Measurements from ENCODE around the gene MRPL10. TPM values are rescaled to one million over a fixed set of nuclear protein-coding genes. Genes with fewer than 3 reads are reported as not detected.

MRPL10 gene
- total and polyA plus RNA-seq, 8 donors: 7.8 to 85.2 (median 31.4) TPM

GRCh38 chr17:47804461-47804860 is 26.9 kb downstream of the MRPL10 start:
- intact Hi-C loops (cut with DNase I; ENCODE audit: low total_unique reads): no loop called here

GRCh38 chr17:47803751-47804150 is 27.6 kb downstream of the MRPL10 start:
- peaks cover 0 to 8% (median under 1%) of the 10 kb centered on the region in 4 donors for H3K4me1 ChIP-seq
- TF ChIP-seq POLR2A (IDR thresholded peaks at IDR 0.05): no peak
- TF ChIP-seq EP300 (IDR thresholded peaks at IDR 0.05): no peak
- TF ChIP-seq CTCF (IDR thresholded peaks at IDR 0.05): no peak
- no peak for TF ChIP-seq POLR2AphosphoS5 (IDR thresholded peaks at IDR 0.05)
- H3K27me3 ChIP-seq: no peaks in the 10 kb centered on the region
- H3K36me3 ChIP-seq: peaks cover 25 to 31% (median 28%) of the 10 kb centered on the region in 4 donors
- H3K27ac ChIP-seq: no peak overlapping the region
- no peak overlapping the region for H3K4me3 ChIP-seq
- 73 to 81% (median 77%) methylated on average over 6 of the region's 6 CpGs for WGBS, 5 donors
- H3K9me3 ChIP-seq: no peaks in the 10 kb centered on the region
- intact Hi-C loops (cut with DNase I; ENCODE audit: low total_unique reads): no loop called here
- DNase-seq: peak in 1 of 2 donors; percentile 7

More at GRCh38 chr17:47804461-47804860, 26.9 kb downstream of the MRPL10 start:
- Histone ChIP-seq H3K4me3 (no peak overlapping the region), H3K4me1 (peaks cover 4 to 15% (median 8%) of the 10 kb centered on the region in 4 donors), H3K9me3 (no peaks in the 10 kb centered on the region), H3K27ac (no peak overlapping the region), H3K27me3 (no peaks in the 10 kb centered on the region), H3K36me3 (peaks cover 32 to 38% (median 35%) of the 10 kb centered on the region in 4 donors)
- TF ChIP-seq CTCF (IDR thresholded peaks at IDR 0.05) (no peak), POLR2AphosphoS5 (IDR thresholded peaks at IDR 0.05) (no peak), POLR2A (IDR thresholded peaks at IDR 0.05) (no peak), EP300 (IDR thresholded peaks at IDR 0.05) (no peak)
- WGBS, 5 donors: 56 to 67% (median 63%) methylated on average over 2 to 3 of the region's 3 CpGs
- peak in 1 of 2 donors; percentile 18 for DNase-seq

- H3K36me3 ChIP-seq: peaks cover 20 to 26% (median 23%) of the 10 kb centered on the region in 4 donors
- TF ChIP-seq CTCF (IDR thresholded peaks at IDR 0.05) (no peak), POLR2AphosphoS5 (IDR thresholded peaks at IDR 0.05) (no peak), POLR2A (IDR thresholded peaks at IDR 0.05) (no peak), EP300 (IDR thresholded peaks at IDR 0.05) (no peak)
- intact Hi-C loops (cut with DNase I; ENCODE audit: low total_unique reads): no loop called here
- H3K27me3 ChIP-seq: no peaks in the 10 kb centered on the region
- WGBS, 5 donors: 52 to 73% (median 63%) methylated on average over 5 of the region's 5 CpGs
- peaks cover 0 to 2% (median 0%) of the 10 kb centered on the region in 4 donors for H3K4me1 ChIP-seq
- no peak for DNase-seq
- no peak overlapping the region for H3K27ac ChIP-seq
- H3K9me3 ChIP-seq: no peaks in the 10 kb centered on the region
- no peak overlapping the region for H3K4me3 ChIP-seq
Observed at GRCh38 chr17:47803201-47803600, 28.1 kb downstream of the MRPL10 start.

GRCh38 chr17:47802341-47803022 is 28.9 kb downstream of the MRPL10 start:
- Histone ChIP-seq H3K27ac (no peak overlapping the region), H3K27me3 (no peaks in the 10 kb centered on the region), H3K36me3 (peaks cover 12 to 19% (median 15%) of the 10 kb centered on the region in 4 donors), H3K4me1 (no peaks in the 10 kb centered on the region), H3K4me3 (no peak overlapping the region), H3K9me3 (no peaks in the 10 kb centered on the region)
- intact Hi-C loops (cut with DNase I; ENCODE audit: low total_unique reads): no loop called here
- peak; percentile 64 to 70 for DNase-seq
- WGBS, 5 donors: 29 to 36% (median 30%) methylated on average over 9 of the region's 9 CpGs
- peak in 4 of 7 experiments; percentile 32 to 43 (median 38) for TF ChIP-seq CTCF (IDR thresholded peaks at IDR 0.05)
- TF ChIP-seq POLR2A (IDR thresholded peaks at IDR 0.05): no peak
